C4-2B (cell line): ENCODE measurements around the gene SLC33A1.

ENCODE experiments used
- H3K27ac ChIP-seq: fragments of 450-650 bp; 2 replicates; pipeline ENCODE4 v1.5.1; 2017
- ZFX ChIP-seq: fragments of 450-650 bp; IDR thresholded peaks from 2 replicates; pipeline ENCODE4 v1.6.1; 2017
- TF ChIP-seq, protein P1 (sequence below): fragments of 450-650 bp; conservative IDR thresholded peaks from 2 replicates; pipeline ENCODE4 v1.5.1; 2017; ENCODE audit warnings: mild to moderate bottlenecking

Gene SLC33A1

DNA sequence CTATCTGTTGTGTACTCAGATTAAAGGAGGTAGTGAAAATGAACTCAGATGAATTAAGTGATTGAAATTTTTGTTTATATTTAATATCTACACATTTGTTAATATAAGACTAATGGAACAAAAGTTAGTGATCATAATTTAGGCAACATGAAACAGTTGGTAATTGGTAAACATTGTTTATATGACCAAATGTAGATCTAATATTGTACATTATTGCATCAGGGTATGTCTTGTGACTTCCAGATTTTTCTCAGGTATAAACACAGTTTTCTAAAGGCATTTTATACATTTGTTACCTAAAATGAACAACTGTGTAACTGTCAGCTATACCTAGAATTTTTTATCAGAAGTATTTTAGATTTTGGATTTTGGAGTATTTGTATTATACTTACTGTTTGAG, 31.1 kb upstream of the SLC33A1 start:
- no peak for TF ChIP-seq ZFX
- TF ChIP-seq, protein P1, sequence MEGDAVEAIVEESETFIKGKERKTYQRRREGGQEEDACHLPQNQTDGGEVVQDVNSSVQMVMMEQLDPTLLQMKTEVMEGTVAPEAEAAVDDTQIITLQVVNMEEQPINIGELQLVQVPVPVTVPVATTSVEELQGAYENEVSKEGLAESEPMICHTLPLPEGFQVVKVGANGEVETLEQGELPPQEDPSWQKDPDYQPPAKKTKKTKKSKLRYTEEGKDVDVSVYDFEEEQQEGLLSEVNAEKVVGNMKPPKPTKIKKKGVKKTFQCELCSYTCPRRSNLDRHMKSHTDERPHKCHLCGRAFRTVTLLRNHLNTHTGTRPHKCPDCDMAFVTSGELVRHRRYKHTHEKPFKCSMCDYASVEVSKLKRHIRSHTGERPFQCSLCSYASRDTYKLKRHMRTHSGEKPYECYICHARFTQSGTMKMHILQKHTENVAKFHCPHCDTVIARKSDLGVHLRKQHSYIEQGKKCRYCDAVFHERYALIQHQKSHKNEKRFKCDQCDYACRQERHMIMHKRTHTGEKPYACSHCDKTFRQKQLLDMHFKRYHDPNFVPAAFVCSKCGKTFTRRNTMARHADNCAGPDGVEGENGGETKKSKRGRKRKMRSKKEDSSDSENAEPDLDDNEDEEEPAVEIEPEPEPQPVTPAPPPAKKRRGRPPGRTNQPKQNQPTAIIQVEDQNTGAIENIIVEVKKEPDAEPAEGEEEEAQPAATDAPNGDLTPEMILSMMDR = no peak
- H3K27ac ChIP-seq = peak overlapping the region; percentile 37; the same call in 1 of the 2 replicates

DNA sequence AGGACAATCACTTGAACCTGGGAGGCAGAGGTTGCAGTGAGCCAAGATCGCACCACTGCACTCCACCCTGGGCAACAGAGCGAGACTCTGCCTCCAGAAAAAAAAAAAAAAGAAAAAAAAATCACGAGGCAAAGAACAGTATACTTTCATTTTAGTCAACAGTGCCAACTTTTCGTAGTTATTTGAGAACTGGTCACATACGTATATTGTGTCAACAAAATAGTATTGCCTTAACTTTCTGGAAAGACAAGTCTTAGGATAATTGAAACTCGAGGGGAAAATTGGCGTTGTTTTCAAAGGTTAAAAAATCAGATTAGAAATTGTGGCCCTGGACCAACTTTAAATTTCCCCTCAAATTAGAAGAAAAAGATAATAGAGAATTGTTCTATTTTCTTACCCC, 30.1 kb upstream of the SLC33A1 start:
- TF ChIP-seq, protein P1 = no peak
- TF ChIP-seq ZFX = no peak

DNA sequence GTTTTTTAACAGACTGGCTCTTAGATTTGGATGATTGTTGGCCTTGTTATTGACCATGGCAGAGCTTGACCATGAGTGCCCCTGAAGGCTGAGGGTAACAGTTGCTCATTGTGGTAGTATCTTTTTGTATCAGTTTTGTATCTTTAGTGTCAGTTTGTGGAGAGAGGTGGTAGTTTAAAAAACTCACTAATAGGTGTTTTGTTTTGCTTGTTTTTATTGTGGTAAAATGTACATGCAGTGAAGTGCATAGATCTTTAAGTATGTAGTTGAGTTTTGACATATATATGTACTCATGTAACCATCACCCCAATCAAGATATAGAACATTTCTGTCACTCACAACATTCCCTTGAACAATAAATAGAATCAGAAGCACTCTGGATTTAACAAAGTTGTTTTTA, 26.1 kb upstream of the SLC33A1 start:
- H3K27ac ChIP-seq = no peak overlapping the region
- TF ChIP-seq, protein P1 = no peak
- no peak for TF ChIP-seq ZFX

More for the DNA sequence above, 30.1 kb upstream of the SLC33A1 start:
- H3K27ac ChIP-seq = peak overlapping the region; percentile 73

DNA sequence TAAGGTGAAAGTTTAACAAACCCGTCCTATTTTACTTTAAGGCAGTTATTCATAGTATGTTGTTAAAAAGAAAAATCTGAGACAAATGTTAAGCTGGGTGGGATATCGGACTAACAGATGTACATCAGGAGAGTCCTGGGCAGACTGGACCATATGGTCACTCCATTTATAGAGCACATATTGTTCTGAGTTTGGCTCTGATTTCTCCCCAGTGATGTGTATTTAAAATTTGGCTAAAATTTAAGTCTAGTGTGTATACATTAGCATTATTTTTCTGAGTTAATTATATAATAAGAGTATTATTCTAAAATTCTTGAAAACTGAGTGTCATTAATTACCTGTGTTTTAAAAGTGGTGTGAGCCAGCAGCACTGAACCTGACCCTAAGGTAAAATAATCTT, 22.3 kb upstream of the SLC33A1 start:
- H3K27ac ChIP-seq = no peak overlapping the region
- TF ChIP-seq, protein P1 = no peak
- TF ChIP-seq ZFX = no peak

DNA sequence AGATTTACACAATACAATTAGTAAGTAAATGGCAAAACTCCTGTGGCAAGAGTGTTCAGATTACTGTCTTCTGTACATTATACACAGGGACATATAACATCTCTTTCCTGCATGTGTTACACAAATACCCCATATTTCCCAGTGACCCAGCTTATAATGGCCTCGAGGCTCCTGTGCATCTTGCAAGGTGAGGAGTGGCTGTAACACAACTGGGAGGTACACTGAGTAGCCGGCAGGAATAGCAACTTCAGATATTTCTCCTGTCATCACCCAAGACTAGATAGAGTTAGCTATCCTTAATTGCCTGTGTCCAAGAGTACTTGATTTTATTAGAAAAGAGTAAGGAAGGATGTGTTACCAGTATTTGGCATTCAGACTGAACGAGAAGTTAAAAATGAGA, 21.8 kb upstream of the SLC33A1 start:
- TF ChIP-seq, protein P1 = no peak
- TF ChIP-seq ZFX = no peak
- H3K27ac ChIP-seq = no peak overlapping the region

DNA sequence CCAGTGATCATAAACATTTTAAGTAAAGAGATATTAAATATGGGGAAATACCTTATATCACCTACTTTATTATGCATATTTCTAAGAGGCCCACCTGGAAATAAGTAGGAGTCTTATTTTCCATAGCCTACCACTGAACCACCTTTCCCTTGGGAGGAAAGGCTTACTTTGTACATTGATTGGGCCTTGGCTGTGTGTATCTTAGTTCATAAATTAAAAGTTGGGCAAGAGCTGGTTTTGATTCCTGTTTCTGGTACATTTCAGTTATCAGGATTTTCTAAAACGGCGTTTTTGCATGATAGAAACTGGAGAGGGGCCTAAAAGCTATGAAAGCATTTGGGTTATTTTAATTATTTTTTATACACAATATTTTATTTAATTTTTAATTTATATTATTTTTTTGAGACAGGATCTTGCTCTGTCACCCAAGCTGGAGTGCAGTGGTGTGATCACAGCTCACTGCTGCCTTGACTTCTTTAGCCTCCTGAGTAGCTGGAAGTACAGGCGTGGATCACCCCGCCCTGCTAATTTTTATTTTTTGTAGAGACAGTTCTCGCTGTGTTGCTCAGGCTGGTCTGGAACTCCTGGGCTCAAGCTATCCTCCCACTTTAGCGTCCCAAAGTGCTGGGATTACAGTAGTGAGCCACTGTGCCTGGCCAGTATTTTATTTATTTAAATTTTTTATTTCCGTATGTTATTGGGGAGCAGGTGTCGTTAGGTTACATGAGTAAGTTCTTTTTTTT, 18.8 kb upstream of the SLC33A1 start:
- TF ChIP-seq ZFX = no peak
- TF ChIP-seq, protein P1 = no peak
- no peak overlapping the region for H3K27ac ChIP-seq

DNA sequence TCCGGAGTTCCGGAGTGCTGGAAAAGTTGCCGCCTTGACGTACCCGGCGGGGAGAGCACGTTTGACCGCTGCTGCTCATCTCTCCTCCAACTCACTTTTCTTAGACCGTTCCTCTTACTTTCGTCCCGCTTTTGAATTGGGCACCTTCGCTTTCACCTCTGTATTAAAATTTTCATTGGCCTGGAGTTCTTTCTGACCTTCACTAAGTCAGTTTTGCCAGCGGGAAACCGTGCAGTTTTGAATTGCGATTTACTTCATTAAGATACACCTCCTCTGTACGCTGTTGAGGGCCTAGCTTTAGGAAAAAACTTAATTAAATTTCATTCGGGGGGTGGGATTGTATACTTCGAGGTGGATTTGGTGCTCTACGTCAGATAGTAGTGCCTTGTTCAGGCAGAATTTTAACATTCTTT, 17.5 kb upstream of the SLC33A1 start:
- TF ChIP-seq, protein P1 = no peak
- no peak for TF ChIP-seq ZFX
- H3K27ac ChIP-seq = peak overlapping the region; percentile 100
